Hypothalamus (tissue), 51 donors: ENCODE data around the gene ALDH5A1.

ENCODE experiments used
- DNase-seq, 51 donors: peaks; one replicate each; lab custom pipeline; 2025; lab: John Stamatoyannopoulos, UW

Gene ALDH5A1

GRCh38 chr6:24564081-24564480, 69.3 kb downstream of the ALDH5A1 start:
- no peak for DNase-seq

DNA sequence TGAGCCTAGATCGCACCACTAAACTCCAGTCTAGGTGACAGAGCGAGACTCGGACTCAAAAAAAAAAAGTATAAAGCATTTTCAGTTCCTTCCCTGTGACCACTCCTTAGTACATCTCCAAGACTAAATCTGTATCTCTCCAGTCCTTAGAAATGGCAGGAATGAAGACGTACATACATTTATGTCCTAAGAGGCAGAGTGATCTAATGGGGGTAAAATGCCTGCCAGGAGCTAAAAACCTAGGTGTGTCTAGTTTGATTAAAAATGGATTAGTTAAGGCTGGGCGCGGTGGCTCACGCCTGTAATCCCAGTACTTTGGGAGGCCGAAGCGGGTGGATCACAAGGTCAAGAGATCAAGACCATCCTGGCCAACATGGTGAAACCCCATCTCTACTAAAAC, 70.4 kb downstream of the ALDH5A1 start:
- no peak for DNase-seq

- no peak for DNase-seq
Measured at GRCh38 chr6:24566020-24566767, 71.4 kb downstream of the ALDH5A1 start.

DNA sequence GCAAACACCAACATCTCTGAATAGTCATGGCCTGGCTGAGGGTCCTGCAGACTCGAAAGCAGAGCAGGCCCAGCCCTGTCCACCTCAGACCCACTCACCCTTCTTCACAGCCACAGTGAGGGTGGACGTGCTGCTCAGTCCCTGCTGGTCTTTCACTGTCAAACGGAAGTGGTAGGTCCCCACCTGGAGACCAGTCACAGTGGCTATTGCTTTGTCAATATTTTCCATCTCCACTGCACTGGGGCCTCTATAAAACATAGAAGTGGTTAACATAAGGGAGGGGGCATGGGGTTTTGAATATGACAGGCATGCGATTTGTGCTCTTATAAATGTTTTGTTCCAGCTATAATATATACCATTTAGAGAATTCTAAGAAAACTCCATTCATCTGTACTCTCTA, 73.9 kb downstream of the ALDH5A1 start:
- DNase-seq, result no peak

DNA sequence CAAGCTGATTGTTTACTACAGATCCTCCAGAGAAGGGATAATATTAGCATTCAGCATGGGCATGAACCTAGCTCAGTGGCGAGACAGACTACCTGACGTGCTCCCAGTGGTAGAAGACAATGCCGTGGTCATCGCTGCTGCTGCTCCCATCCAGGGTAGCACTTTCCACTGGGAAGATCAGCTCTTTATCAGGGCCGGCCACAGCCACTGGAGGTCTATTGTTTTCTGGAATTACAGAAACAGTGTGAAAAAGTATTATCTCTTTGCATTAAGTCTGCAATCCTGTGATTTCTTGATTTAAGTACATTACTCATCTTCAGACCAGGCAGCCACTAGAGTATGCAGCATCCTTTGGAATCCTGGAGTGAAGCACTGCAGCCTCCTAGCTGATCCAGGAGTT, 75.0 kb downstream of the ALDH5A1 start:
- no peak for DNase-seq

DNA sequence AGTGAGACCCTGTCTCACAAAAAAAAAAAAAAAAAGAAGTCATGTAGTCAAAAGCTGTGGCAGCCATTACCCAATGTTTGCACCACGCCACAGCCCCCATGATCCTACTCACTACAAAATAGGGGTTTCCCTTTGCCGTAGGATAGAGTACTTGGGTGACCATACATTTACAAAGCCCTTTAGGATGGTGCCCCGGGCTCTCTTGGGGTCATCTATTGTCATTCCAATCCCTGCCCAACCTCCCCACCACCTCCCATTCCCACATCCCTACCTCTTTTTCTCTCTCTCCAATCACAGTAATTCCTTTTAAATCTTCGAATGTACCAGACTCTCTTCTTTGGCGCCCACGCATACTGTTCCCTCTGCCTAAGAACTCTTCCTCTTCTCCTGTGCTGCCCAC, 76.6 kb downstream of the ALDH5A1 start:
- DNase-seq, result no peak

- DNase-seq, result peak in 4 of 51 donors; percentile 2 to 10 (median 8)
Measured at GRCh38 chr6:24574809-24575208, 80.0 kb downstream of the ALDH5A1 start.

DNA sequence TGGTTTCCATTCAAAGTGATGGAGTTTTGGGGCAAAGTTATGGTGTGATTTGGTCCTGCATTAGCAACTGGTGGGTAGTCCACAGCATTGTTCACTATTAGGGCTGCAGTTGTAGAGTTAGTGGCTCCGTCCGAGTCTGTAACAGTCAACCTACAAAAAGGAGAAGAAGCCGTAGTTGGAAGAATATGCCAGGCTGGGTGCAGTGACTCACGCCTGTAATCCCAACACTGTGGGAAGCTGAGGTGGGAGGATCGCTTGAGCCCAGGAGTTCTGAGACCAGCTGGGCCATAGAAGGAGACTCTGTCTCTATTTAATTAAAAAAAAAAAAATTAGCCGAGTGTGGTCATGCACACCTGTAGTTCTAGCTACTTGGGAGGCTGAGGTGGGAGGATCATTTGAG, 81.7 kb downstream of the ALDH5A1 start:
- DNase-seq, result peak in 1 of 51 donors; percentile 11

GRCh38 chr6:24581084-24581669, 86.4 kb downstream of the ALDH5A1 start:
- DNase-seq, result peak in 48 of 51 donors; percentile 2 to 81 (median 38)

DNA sequence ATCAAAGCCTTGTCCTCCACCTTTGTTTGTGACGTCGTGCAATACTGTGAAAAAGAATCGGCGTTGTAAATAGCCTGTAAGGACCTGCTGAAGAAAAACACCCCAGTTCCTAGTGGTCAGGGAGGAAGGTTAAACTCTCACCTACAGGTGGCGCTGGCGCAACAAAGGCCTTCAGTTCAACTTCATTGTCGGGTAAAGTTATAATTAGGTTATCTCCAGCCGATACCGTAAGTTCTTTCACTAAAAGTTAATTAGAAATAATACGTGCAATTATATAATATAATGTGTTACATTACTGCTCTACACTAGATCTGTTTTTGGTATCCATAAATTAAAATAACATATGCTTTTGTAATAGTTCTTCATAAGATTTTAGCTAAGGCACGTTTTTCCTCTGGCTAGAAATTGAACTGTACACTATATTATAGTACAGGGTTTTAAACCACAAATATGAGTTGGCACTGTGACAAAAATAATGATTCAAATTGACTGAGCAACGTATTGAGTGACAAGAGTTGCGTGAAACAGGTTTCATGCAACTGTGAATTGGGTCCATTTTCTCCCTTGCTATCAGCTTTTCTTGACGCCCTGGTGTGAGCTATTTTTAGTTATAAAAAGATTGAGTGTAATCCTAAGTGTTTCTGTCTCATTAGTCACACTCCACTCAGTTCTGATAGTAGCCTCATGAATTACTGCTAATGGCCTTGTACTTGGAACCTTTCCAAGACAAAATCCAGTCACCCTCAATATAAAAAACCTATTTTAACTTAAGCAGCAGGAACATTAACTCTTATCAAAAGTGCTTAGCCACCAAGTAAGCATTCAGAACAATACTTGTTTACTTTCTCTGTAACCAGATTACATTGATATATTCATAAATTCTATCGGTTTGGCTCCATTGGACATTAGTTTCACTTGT, 89.0 kb downstream of the ALDH5A1 start:
- DNase-seq, result peak in 37 of 51 donors; percentile 2 to 76 (median 46)

DNA sequence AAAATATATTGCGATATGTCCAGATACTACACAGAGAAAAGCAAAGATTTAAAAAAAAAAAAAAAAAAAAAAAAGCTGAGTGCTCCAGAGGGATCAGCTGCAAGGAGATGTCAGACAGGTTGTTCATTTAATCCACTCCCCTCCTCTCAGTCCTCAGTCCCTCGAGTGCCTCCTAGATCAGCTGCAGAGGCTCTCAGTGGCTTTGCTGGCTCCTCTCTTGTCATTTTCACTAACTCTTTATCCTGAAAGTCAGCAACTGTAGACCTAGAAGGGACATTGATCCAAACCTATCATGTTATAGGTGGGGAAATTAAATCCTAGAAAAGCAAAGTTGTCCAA, 89.6 kb downstream of the ALDH5A1 start:
- no peak for DNase-seq
